Fibroblast of skin of abdomen (primary cell): ENCODE data around the gene PLXNA2.

Experiments used
- DNase-seq: peaks from one replicate; pipeline ENCODE4 v3.0.0-alpha.2; 2013

The PLXNA2 gene

DNA sequence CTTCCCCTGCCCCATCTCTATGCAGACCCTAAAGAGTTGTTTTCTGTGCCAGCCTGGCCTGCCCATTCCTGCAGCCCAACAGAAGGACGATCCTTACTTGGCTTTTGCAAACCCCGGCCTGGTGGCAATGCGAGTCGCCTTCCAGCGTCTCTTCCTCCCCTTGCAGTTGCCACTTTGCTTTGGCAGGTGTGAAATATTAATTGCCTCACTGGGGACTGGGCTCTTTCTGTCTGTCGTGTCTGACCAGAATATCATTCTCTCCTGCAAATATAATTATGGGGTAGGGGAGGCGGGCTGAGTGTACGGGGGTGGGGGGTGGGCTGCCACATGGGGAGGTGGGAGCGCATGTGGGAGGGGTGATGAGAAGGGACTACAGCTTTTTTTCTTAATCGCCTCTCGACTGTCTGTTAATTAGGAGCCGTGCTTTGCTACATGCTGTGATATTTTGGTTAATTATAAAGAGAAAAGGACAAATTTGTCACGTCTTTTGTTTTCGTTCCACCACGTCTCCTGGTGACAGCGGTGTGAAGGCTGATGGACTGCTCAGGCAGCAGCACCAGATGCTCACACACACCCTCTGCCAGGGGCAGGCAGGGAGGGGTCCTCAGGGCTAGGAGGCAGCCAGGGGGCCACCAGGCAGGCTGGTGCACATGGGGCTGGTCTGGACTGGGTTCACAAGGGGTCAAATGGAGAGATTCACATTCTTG is 253.2 kb downstream of the PLXNA2 start:
- no peak for DNase-seq

DNA sequence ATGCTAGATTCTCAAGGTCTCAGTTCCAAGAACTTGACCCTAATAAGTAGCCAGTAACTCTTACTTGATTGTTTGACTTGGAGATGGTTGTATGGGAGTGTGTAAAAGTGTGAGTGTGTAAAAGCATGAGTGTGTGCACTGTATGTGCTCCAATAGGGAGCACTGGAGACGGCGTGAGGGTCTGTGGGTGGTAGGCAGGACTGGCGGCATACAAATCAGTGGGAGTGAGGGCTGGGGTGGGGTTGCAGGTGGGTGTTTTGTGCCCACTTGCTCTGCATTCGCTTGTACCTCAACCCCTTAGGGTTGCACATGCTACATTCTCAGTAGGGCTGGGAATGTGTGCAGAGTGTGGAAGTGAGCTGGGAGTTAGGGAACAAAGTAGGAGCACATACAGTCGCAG is 253.7 kb downstream of the PLXNA2 start:
- no peak for DNase-seq

DNA sequence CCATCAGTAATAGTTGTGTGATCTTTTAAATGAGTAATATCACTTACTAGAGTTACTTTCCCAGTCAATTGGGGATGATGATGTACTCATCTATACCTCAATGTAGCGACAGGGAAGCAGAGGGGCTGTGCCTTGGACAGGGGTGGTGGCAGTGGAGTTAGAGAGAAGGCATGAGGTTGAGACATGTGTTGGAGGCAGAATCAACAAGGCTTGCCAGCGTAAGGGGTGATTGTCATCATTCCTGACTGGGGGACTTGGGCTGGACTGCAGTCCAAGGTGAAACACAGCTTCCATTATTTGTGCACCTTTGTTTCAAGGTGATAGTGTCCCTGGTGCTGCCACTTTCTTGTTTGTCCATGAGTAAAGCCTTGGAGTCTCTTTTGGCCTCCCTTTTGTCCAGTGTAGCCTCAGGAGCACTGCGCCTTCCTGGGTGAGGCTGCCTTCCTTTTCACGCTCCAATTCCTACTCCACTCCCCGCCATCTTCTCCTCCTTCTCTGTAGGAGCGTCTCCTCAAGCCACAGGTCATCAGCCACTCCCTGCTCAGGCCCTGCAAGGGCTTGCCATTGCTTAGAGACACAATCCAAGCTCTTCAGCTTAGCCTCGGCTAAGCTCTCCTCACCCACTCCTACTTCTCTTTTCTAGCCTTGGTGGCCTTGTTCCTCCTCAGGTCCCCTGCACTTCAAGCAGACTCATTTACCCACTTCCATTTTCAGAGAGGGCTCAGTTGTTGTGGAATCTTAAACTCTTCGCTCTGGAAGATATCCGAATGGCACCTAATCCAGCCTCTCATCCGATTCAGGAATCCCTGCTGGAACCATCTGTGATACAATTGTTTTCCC is 255.6 kb downstream of the PLXNA2 start:
- DNase-seq, result no peak

DNA sequence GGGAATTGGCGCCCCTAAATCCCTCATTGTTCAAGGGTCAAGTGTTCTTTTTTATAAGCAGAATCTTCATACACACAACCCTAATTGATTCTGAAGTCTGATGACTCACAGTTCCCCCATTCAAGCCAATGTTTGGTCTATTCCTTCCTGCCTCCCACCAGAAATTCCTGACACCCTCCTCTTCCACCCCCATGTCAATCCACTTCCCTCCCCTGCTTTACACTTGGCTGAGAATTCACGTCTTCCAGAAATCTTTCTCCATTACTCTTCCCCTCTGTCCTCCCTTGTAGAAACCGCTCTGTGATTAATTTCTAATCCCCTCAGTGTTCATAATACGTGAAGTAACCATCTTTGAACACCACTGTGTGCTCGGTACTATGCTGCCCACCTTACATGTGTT is 257.0 kb downstream of the PLXNA2 start:
- peak; percentile 32 for DNase-seq

DNA sequence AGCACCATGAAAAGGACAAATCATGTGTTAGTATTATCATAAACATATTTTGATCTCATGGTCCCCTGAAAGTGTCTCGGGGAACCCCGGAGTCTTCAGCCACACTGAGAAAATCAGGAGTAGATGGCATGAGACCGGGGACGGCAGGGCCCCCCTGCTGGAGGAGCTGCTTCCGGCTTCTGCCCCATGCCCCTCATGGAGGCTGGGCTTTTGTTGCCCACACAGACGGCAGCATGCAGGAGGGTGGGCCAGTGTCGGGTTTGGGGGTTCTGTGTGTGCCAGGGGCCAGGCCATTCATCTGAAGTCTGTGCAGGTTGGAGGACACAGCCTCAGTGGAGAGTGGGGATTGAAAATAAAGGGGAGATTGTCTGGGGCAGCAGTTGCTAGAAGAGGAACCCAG is 258.2 kb downstream of the PLXNA2 start:
- no peak for DNase-seq

DNA sequence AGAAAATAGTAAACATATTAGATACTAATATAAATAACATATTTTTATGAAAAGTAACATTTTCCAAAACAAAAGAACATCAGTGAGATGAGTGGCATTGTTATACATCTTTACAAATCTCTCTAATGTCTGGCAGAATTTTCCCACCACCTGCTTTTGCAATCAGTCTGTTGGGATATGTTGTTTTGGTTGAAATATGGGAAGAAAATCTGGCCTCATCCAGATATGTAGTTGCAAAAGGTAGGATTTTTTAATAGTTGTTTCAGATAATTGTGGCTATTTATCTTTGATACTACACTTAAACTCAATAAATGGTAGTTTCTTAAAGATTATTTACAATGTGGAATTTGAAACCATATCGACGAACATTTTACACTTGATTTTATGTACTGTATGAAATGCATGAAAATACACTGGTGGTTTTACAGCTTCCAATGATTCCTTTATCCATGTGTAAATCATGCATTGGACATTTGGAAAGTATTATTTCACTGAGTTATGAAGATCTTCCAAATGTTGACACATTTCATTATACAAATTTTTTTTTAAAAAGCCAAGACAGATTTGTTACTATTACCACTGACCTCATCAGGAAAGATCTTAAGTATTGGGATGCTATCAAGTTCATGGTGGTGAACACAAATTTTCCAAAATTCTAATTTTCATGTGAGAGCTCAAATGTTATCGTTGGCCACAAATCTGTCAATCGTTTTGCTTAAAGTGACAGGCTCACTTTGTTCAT is 259.2 kb downstream of the PLXNA2 start:
- no peak for DNase-seq

DNA sequence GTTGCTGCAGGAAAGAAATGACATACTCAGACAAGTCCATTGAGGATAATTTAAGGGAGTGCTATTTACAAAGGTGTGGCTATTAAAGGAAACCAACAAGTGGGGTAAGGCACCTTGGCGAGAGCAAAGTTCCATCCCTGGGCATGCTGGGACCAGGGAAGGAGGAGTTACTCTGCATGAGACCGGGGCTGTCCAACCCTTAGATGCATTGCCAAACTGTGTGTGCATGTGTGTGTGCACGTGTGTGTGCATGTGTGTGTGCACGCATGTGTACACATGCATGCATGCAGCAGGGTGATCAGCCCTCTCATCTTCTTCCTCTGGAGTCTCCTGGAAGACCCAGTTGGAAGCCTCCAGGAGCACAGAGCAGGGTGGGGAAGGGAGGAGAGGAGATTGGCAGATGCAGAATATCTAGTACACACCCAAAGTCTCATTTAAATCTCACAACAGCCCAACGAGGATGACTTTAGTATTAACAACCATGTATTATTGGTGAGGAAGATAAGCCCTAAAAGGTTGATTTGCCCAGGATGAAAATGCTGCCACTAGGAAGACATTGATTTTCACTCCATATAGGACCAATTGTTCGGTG is 261.0 kb downstream of the PLXNA2 start:
- DNase-seq, result no peak

DNA sequence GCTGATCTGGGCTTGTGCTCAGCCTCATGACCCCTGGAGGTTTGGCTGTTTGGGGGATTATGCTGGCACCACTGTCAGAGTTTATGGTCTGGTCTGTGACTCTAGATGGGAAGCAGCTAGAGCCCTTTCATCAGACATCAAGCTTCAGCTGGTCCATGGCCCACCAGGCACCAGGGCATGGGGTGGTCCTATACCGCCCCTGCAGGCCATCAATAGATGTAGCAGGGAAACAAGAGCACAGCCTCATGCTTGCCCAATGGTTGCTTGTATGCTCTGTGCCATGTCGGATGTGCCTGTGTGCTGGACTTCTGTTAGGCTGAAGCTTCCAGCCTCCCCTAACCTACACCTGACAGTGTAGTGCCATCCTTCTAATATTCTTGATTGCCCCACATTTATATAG is 262.2 kb downstream of the PLXNA2 start:
- DNase-seq, result no peak

DNA sequence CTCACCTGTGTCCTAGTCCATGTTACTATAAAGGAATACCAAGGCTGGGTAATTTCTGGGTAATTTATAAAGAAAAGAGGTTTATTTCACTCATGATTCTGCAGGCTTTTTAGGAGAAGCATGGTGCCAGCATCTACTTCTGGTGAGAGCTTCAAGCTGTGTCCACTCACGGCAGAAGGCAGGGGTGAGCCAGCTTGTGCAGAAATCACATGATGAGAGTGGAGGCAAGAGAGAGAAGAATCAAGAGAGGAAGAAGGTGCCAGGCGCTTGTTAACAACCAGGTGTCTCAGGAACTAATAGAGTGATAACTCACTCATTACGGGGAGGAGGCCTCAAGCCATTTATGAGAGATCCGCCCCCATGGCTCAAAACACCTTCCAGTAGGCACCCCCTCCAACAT is 265.7 kb downstream of the PLXNA2 start:
- no peak for DNase-seq

DNA sequence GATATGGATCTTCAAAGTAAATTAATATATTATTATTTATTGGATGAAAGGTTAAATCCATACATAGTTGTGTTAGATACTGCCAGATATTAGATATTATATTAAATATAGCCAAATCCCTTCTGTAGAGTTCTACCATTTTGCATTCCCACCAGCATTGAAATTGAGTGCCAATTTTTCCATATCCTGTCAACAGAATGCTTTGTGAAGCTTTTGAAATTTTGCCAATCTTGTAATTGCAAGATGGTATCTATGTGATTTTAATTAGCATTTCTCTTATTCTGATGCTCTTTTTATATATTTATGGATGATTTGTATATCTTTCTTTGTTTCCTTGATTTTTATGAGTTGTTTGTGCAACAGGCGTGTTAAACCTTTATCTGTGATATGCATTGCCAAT is 266.3 kb downstream of the PLXNA2 start:
- no peak for DNase-seq

DNA sequence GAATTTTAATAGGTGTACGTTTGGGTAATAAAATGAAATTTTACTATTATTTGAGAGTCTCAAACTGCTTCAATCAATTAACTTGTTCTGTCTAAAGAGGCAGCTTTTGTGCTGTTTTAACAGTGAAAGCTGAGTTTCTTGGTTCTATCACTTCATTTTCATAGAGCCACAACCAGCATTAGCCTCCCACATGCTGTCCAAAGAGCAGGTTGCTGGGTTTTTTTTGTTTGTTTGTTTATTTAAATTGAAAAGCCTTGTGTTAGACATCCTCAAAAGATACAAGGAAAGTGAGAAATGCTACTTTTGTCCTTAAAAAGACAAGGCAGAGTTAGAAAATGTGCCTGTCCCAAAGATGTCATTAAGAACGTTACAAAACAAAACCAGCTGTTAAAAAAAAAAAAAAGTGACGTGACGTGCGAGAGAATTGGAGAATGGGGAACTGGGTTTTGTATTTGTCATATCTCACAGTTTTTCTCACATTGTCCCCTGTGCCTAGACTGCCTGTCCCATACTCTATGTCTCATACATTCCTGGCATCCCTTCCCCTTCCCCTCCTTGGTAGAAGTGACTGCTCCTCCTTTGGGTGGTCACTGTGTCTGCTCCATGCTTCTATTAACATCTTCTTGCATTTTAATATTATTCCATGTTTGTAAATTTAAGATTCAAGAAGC is 270.2 kb downstream of the PLXNA2 start:
- no peak for DNase-seq

DNA sequence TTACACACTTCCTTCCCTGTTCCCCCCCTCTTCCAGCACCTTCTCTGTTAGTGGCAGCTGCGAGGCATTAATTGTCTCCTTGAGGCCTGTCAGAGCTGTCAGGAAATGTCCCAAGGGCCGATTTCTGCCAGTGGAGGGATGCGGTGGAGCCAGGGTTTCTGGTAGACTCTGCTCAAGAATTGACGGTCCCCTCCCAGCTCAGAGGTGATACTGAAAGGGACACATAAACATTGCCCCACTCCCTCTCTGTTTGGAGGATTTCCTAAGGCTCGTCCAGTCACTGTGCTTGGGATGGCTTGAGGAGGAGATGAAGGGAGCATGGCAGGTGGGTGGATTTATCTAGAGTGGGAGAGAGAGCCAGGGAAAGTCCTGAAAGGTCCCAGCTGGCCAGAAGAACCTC is 271.8 kb downstream of the PLXNA2 start:
- no peak for DNase-seq
